HG02623 (cell line): ENCODE measurements around the gene RIN3.

Experiments
- ATAC-seq: cut with Tn5 transposase; IDR thresholded peaks from one replicate; pipeline ENCODE4 v1.9.1; 2021; ENCODE audit warnings: moderate library complexity; ENCODE audit not compliant: unreplicated experiment

Gene RIN3

GRCh38 chr14:92486881-92487280 is 26.7 kb upstream of the RIN3 start:
- ATAC-seq = no peak

- no peak for ATAC-seq
Observed at GRCh38 chr14:92487513-92488133, 26.0 kb upstream of the RIN3 start.

GRCh38 chr14:92489394-92490238 is 24.0 kb upstream of the RIN3 start:
- ATAC-seq = no peak

GRCh38 chr14:92490239-92490959 is 23.2 kb upstream of the RIN3 start:
- ATAC-seq = no peak

- ATAC-seq = no peak
Observed at GRCh38 chr14:92491782-92492181, 21.8 kb upstream of the RIN3 start.

GRCh38 chr14:92492258-92492657 is 21.3 kb upstream of the RIN3 start:
- no peak for ATAC-seq

GRCh38 chr14:92493024-92493423 is 20.6 kb upstream of the RIN3 start:
- no peak for ATAC-seq

- ATAC-seq = no peak
Observed at GRCh38 chr14:92493492-92493891, 20.1 kb upstream of the RIN3 start.

- no peak for ATAC-seq
Observed at GRCh38 chr14:92494512-92494911, 19.1 kb upstream of the RIN3 start.

- ATAC-seq = no peak
Observed at GRCh38 chr14:92495027-92495426, 18.6 kb upstream of the RIN3 start.

- no peak for ATAC-seq
Observed at GRCh38 chr14:92496191-92496857, 17.3 kb upstream of the RIN3 start.

- ATAC-seq = no peak
Observed at GRCh38 chr14:92497391-92497790, 16.2 kb upstream of the RIN3 start.

- no peak for ATAC-seq
Observed at GRCh38 chr14:92499234-92499633, 14.3 kb upstream of the RIN3 start.

GRCh38 chr14:92500491-92500941 is 13.1 kb upstream of the RIN3 start:
- no peak for ATAC-seq

GRCh38 chr14:92501891-92502351 is 11.7 kb upstream of the RIN3 start:
- no peak for ATAC-seq

GRCh38 chr14:92502541-92503286 is 10.9 kb upstream of the RIN3 start:
- ATAC-seq = no peak

GRCh38 chr14:92503756-92504491 is 9.7 kb upstream of the RIN3 start:
- no peak for ATAC-seq

- ATAC-seq = no peak
Observed at GRCh38 chr14:92505826-92506225, 7.8 kb upstream of the RIN3 start.

GRCh38 chr14:92506231-92506630 is 7.3 kb upstream of the RIN3 start:
- no peak for ATAC-seq
